HepG2 (cell line): Measurements from ENCODE around the gene GPC6. TPM values are rescaled to one million over a fixed set of nuclear protein-coding genes. Genes with fewer than 3 reads are reported as not detected.

Experiments used
- ARNT2 ChIP-seq: sonication (generic); formaldehyde crosslinking; IDR thresholded peaks from 2 replicates; pipeline ENCODE4 v1.8.0; 2022; ENCODE audit warnings: mild to moderate bottlenecking, low read depth, missing genetic modification reagents, moderate library complexity
- CBX1 ChIP-seq: IDR thresholded peaks from one replicate; pipeline ENCODE4 v1.6.1; 2016; ENCODE audit warnings: antibody characterized with exemption, low read depth
- CERS6 ChIP-seq: sonication (generic); formaldehyde crosslinking; IDR thresholded peaks from 2 replicates; pipeline ENCODE4 v1.5.0; 2020; ENCODE audit warnings: missing genetic modification reagents
- HHEX ChIP-seq: IDR thresholded peaks from 2 replicates; pipeline ENCODE4 v1.6.1; 2016; ENCODE audit warnings: control low read depth
- HOXA7 ChIP-seq: sonication (generic); formaldehyde crosslinking; IDR thresholded peaks from 2 replicates; pipeline ENCODE4 v1.8.1; 2022; ENCODE audit warnings: mild to moderate bottlenecking, missing genetic modification reagents, moderate library complexity
- JARID2 ChIP-seq: sonication (generic); formaldehyde crosslinking; IDR thresholded peaks from 2 replicates; pipeline ENCODE4 v1.8.1; 2023; ENCODE audit warnings: missing genetic modification reagents, inconsistent platforms; ENCODE audit not compliant: insufficient replicate concordance
- KIAA2018 ChIP-seq: sonication (generic); formaldehyde crosslinking; IDR thresholded peaks from 2 replicates; pipeline ENCODE4 v1.5.0; 2020; ENCODE audit warnings: mild to moderate bottlenecking, missing genetic modification reagents, borderline replicate concordance
- NKX3-1 ChIP-seq: sonication (generic); formaldehyde crosslinking; IDR thresholded peaks from 2 replicates; pipeline ENCODE4 v1.5.0; 2020; ENCODE audit warnings: missing genetic modification reagents
- RAD51 ChIP-seq: fragments of 450-650 bp; IDR thresholded peaks from 2 replicates; pipeline ENCODE4 v1.6.1; 2016; ENCODE audit warnings: borderline replicate concordance
- SP140L ChIP-seq: sonication (generic); formaldehyde crosslinking; IDR thresholded peaks from 2 replicates; pipeline ENCODE4 v1.4.0; 2020; ENCODE audit warnings: missing genetic modification reagents, borderline replicate concordance
- TBX2 ChIP-seq: sonication (generic); formaldehyde crosslinking; IDR thresholded peaks from 2 replicates; pipeline ENCODE4 v1.5.0; 2020; ENCODE audit warnings: missing genetic modification reagents, mild to moderate bottlenecking, borderline replicate concordance
- ZBTB3 ChIP-seq: sonication (generic); formaldehyde crosslinking; IDR thresholded peaks from 2 replicates; pipeline ENCODE4 v1.4.0; 2020; ENCODE audit warnings: low read depth, mild to moderate bottlenecking, moderate library complexity, missing genetic modification reagents, borderline replicate concordance
- ZBTB44 ChIP-seq: sonication (generic); formaldehyde crosslinking; IDR thresholded peaks from 2 replicates; pipeline ENCODE4 v1.4.0; 2020; ENCODE audit warnings: missing genetic modification reagents
- ZNF12 ChIP-seq: sonication (generic); formaldehyde crosslinking; IDR thresholded peaks from 2 replicates; pipeline ENCODE4 v1.5.0; 2020; ENCODE audit warnings: missing genetic modification reagents
- ZNF501 ChIP-seq: sonication (generic); formaldehyde crosslinking; IDR thresholded peaks from 2 replicates; pipeline ENCODE4 v1.5.1; 2020; ENCODE audit warnings: mild to moderate bottlenecking, moderate library complexity, missing genetic modification reagents
- ZNF547 ChIP-seq: sonication (generic); formaldehyde crosslinking; IDR thresholded peaks from 2 replicates; pipeline ENCODE4 v1.5.1; 2020; ENCODE audit warnings: mild to moderate bottlenecking, missing genetic modification reagents
- ZNF747 ChIP-seq: sonication (generic); formaldehyde crosslinking; IDR thresholded peaks from 2 replicates; pipeline ENCODE4 v1.8.1; 2023; ENCODE audit warnings: missing genetic modification reagents, mild to moderate bottlenecking, borderline replicate concordance
- ZNF816 ChIP-seq: sonication (generic); formaldehyde crosslinking; IDR thresholded peaks from 2 replicates; pipeline ENCODE4 v1.8.0; 2022; ENCODE audit warnings: missing genetic modification reagents, mild to moderate bottlenecking, borderline replicate concordance
- ZSCAN20 ChIP-seq: sonication (generic); formaldehyde crosslinking; IDR thresholded peaks from 2 replicates; pipeline ENCODE4 v1.4.0; 2020; ENCODE audit warnings: missing genetic modification reagents, mild to moderate bottlenecking, borderline replicate concordance
- polyA plus RNA-seq, 8 experiments: library from polyadenylated mRNA; depleted of rRNA in 3 of 8; stranded (reverse) in 7 of 8; unstranded in 1 of 8; fragments of >200 nt; fragmentation: Illumina TruSeq in 4 of 8; extraction: Trizol in 4 of 8; gene quantifications; 2 replicates each; pipeline versions ENCODE4 v1.2.1 to v1.2.3, GENCODE V29; 2011 to 2016; ENCODE audit warnings: low read depth in 4 of 8, missing spikeins in 1 of 8, mixed read lengths in 1 of 8; ENCODE audit not compliant: insufficient read depth in 1 of 8
- total RNA-seq, 5 experiments: library from RNA; depleted of rRNA; stranded (reverse); fragments of >200 nt; fragmentation: Illumina TruSeq; extraction: Trizol; gene quantifications; 2 replicates each; pipeline ENCODE4 v1.2.3, GENCODE V29; 2016; ENCODE audit warnings: low read depth in 1 of 5

The GPC6 gene
- total and polyA plus RNA-seq, 2 of the 13 experiments (the other 11 are each of a cell fraction or from before 2014, with no cell fraction given) = 24.5 to 33.9 TPM

- TF ChIP-seq KIAA2018 (CRISPR knock-in tag) (no peak), ZNF547 (CRISPR knock-in tag) (no peak), ARNT2 (CRISPR knock-in tag) (0 out of 2 replicates have a peak, but pooled peaks have one; percentile 60), SP140L (CRISPR knock-in tag) (no peak), HHEX (CRISPR knock-in tag) (no peak), HOXA7 (CRISPR knock-in tag) (0 out of 2 replicates have a peak, but pooled peaks have one; percentile 44), ZNF501 (peak; percentile 82), CBX1 (no peak), ZBTB44 (CRISPR knock-in tag) (no peak), TBX2 (CRISPR knock-in tag) (peak; percentile 29; the same call in 1 of the 2 replicates), ZNF747 (CRISPR knock-in tag) (no peak), ZNF816 (CRISPR knock-in tag) (peak; percentile 71; the same call in 1 of the 2 replicates), ZBTB3 (CRISPR knock-in tag) (no peak), ZSCAN20 (no peak; the same call in 1 of the 2 replicates), CERS6 (CRISPR knock-in tag) (no peak), ZNF12 (CRISPR knock-in tag) (no peak), JARID2 (CRISPR knock-in tag) (no peak), NKX3-1 (CRISPR knock-in tag) (peak; percentile 22; the same call in 1 of the 2 replicates), RAD51 (no peak)
Observed at GRCh38 chr13:93227878-93228642, 1.5 kb downstream of the GPC6 start (continued).
